Stimulated activated memory B cell treated with anti-CD40 and anti-IgM and Interleukin-4, amounts not matched to agents 10 μg/mL and 1 μg/mL and 100 μg/mL, for 72 hours (primary cell): ENCODE results near the gene FCAR.
"Not testable (repeated sequence)": the region's sequence is repeated elsewhere in the genome, so short reads cannot be mapped to it uniquely, and the experiment has no call there.

Experiments used
- ATAC-seq: fragments of 150-1000 bp; cut with Tn5 transposase; 2 replicates; pipeline ENCODE4 v1.10.0; 2021
- H3K27ac Mint-ChIP-seq: one replicate; pipeline ENCODE4 v1.8.0; 2022; ENCODE audit warnings: mild to moderate bottlenecking, mixed read lengths
- H3K27me3 Mint-ChIP-seq: one replicate; pipeline ENCODE4 v1.8.0; 2022; ENCODE audit warnings: mixed read lengths
- H3K36me3 Mint-ChIP-seq: one replicate; pipeline ENCODE4 v1.8.0; 2022; ENCODE audit warnings: mixed read lengths
- H3K4me1 Mint-ChIP-seq: one replicate; pipeline ENCODE4 v1.8.0; 2022; ENCODE audit warnings: mixed read lengths
- H3K4me3 Mint-ChIP-seq: one replicate; pipeline ENCODE4 v1.8.0; 2022; ENCODE audit warnings: mild to moderate bottlenecking, moderate library complexity, mixed read lengths
- H3K9me3 Mint-ChIP-seq: one replicate; pipeline ENCODE4 v1.8.0; 2022; ENCODE audit warnings: mixed read lengths

FCAR gene

GRCh38 chr19:54905803-54906511 is 31.9 kb downstream of the FCAR start, which contains the start of gene NCR1:
NCR1 (plus strand) TSS chr19:54906148; CDS start chr19:54906188, 40 bp downstream.
- ATAC-seq: no peak
- Mint-ChIP-seq H3K27ac (no peak within 1 kb of the TSS), H3K9me3 (peaks cover 7% of the 10 kb centered on the region), H3K27me3 (no peaks in the 10 kb centered on the region), H3K36me3 (no peaks in the 10 kb centered on the region), H3K4me3 (no peak within 1 kb of the TSS), H3K4me1 (no peaks in the 10 kb centered on the region)

GRCh38 chr19:54906819-54907218 is 32.8 kb downstream of the FCAR start:
- Mint-ChIP-seq H3K36me3 (no peaks in the 10 kb centered on the region), H3K4me3 (no peak overlapping the region), H3K4me1 (no peaks in the 10 kb centered on the region), H3K9me3 (peaks cover 7% of the 10 kb centered on the region), H3K27ac (no peak overlapping the region), H3K27me3 (peaks cover 3% of the 10 kb centered on the region)
- ATAC-seq: no peak

- H3K27ac Mint-ChIP-seq, H3K9me3 Mint-ChIP-seq, H3K4me3 Mint-ChIP-seq, H3K4me1 Mint-ChIP-seq, H3K36me3 Mint-ChIP-seq, ATAC-seq: not testable (repeated sequence)
- peaks cover 13% of the 10 kb centered on the region for H3K27me3 Mint-ChIP-seq
Measured at GRCh38 chr19:54907899-54908298, 33.9 kb downstream of the FCAR start.

GRCh38 chr19:54916822-54917221 is 42.8 kb downstream of the FCAR start:
- Mint-ChIP-seq H3K36me3 (peaks cover 4% of the 10 kb centered on the region), H3K4me3 (no peak overlapping the region), H3K27ac (no peak overlapping the region), H3K9me3 (no peaks in the 10 kb centered on the region), H3K4me1 (peaks cover 5% of the 10 kb centered on the region), H3K27me3 (peaks cover 61% of the 10 kb centered on the region)
- no peak for ATAC-seq

- Mint-ChIP-seq H3K27ac (no peak overlapping the region), H3K9me3 (peaks cover 3% of the 10 kb centered on the region), H3K4me3 (no peak overlapping the region), H3K4me1 (peaks cover 5% of the 10 kb centered on the region), H3K36me3 (peaks cover 4% of the 10 kb centered on the region), H3K27me3 (peaks cover 45% of the 10 kb centered on the region)
- no peak for ATAC-seq
Measured at GRCh38 chr19:54918499-54918898, 44.5 kb downstream of the FCAR start.

GRCh38 chr19:54919646-54920563 is 45.9 kb downstream of the FCAR start:
- H3K27me3 Mint-ChIP-seq: peaks cover 39% of the 10 kb centered on the region
- not testable (repeated sequence) for H3K9me3 Mint-ChIP-seq, H3K27ac Mint-ChIP-seq, H3K4me1 Mint-ChIP-seq, ATAC-seq, H3K4me3 Mint-ChIP-seq, H3K36me3 Mint-ChIP-seq

- peaks cover 5% of the 10 kb centered on the region for H3K9me3 Mint-ChIP-seq
- H3K4me3 Mint-ChIP-seq: no peak overlapping the region
- H3K27ac Mint-ChIP-seq: no peak overlapping the region
- H3K4me1 Mint-ChIP-seq: peaks cover 5% of the 10 kb centered on the region
- H3K36me3 Mint-ChIP-seq: peaks cover 4% of the 10 kb centered on the region
- ATAC-seq: no peak
- peaks cover 28% of the 10 kb centered on the region for H3K27me3 Mint-ChIP-seq
Measured at GRCh38 chr19:54921082-54921481, 47.0 kb downstream of the FCAR start.

- peaks cover 4% of the 10 kb centered on the region for H3K36me3 Mint-ChIP-seq
- H3K4me3 Mint-ChIP-seq: no peak overlapping the region
- H3K27ac Mint-ChIP-seq: no peak overlapping the region
- peaks cover 8% of the 10 kb centered on the region for H3K9me3 Mint-ChIP-seq
- peaks cover 10% of the 10 kb centered on the region for H3K27me3 Mint-ChIP-seq
- H3K4me1 Mint-ChIP-seq: no peaks in the 10 kb centered on the region
- no peak for ATAC-seq
Measured at GRCh38 chr19:54923276-54923675, 49.2 kb downstream of the FCAR start.

- H3K4me1 Mint-ChIP-seq: no peaks in the 10 kb centered on the region
- peaks cover 7% of the 10 kb centered on the region for H3K9me3 Mint-ChIP-seq
- H3K27me3 Mint-ChIP-seq: peaks cover 9% of the 10 kb centered on the region
- no peak overlapping the region for H3K4me3 Mint-ChIP-seq
- no peak for ATAC-seq
- peaks cover 12% of the 10 kb centered on the region for H3K36me3 Mint-ChIP-seq
- no peak overlapping the region for H3K27ac Mint-ChIP-seq
Measured at GRCh38 chr19:54928299-54928698, 54.3 kb downstream of the FCAR start.

- no peak overlapping the region for H3K4me3 Mint-ChIP-seq
- no peaks in the 10 kb centered on the region for H3K9me3 Mint-ChIP-seq
- no peaks in the 10 kb centered on the region for H3K27me3 Mint-ChIP-seq
- no peak overlapping the region for H3K27ac Mint-ChIP-seq
- H3K4me1 Mint-ChIP-seq: peaks cover 12% of the 10 kb centered on the region
- no peaks in the 10 kb centered on the region for H3K36me3 Mint-ChIP-seq
- peak; percentile 84 for ATAC-seq
Measured at GRCh38 chr19:54937926-54938325, 63.9 kb downstream of the FCAR start.

GRCh38 chr19:54938906-54939305 is 64.9 kb downstream of the FCAR start:
- Mint-ChIP-seq H3K4me1 (peaks cover 12% of the 10 kb centered on the region), H3K9me3 (no peaks in the 10 kb centered on the region), H3K27ac (no peak overlapping the region), H3K27me3 (no peaks in the 10 kb centered on the region), H3K36me3 (no peaks in the 10 kb centered on the region), H3K4me3 (no peak overlapping the region)
- ATAC-seq: no peak

- H3K27me3 Mint-ChIP-seq, H3K36me3 Mint-ChIP-seq, H3K9me3 Mint-ChIP-seq, H3K27ac Mint-ChIP-seq, H3K4me3 Mint-ChIP-seq: not testable (repeated sequence)
- peak; percentile 27 for ATAC-seq
- H3K4me1 Mint-ChIP-seq: peaks cover 12% of the 10 kb centered on the region
Measured at GRCh38 chr19:54939538-54939937, 65.5 kb downstream of the FCAR start.
